Measurements from ENCODE around the gene CARS2. TPM values are rescaled to one million over a fixed set of nuclear protein-coding genes. Genes with fewer than 3 reads are reported as not detected.

Gene CARS2
- total and polyA plus RNA-seq, 2 of the 8 experiments (the other 6 are each of a cell fraction or from before 2014, with no cell fraction given): 47.7 to 55.9 TPM

DNA sequence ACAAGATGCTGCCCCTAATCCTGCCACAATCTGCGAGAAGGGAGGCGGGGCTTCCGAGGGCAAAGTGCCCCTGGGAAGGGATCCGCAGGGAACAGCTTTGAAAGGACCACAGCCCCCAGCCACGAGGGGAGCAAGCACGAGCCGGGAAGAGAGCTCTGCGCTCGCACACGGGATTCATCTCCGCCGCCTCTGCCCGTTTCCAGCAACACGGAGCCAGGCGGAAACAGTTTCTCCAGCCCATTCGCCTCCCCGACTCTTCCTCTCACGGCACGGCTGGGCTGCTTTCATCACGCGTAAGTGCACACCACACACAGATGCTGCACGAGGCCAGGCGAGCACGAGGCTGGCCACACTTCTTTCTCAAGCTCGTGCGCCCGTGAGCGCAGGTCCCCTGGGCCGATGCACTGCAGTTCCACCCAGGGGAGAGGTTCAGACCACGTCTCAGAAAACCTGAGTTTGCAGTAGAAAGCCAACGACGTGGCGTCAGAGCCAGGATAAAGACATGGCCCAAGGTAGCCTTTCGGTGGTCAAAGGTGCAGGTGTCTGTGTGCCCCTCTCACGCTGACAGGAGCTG is 57.0 kb downstream of the CARS2 start (continued):
- TF ChIP-seq, protein P1, sequence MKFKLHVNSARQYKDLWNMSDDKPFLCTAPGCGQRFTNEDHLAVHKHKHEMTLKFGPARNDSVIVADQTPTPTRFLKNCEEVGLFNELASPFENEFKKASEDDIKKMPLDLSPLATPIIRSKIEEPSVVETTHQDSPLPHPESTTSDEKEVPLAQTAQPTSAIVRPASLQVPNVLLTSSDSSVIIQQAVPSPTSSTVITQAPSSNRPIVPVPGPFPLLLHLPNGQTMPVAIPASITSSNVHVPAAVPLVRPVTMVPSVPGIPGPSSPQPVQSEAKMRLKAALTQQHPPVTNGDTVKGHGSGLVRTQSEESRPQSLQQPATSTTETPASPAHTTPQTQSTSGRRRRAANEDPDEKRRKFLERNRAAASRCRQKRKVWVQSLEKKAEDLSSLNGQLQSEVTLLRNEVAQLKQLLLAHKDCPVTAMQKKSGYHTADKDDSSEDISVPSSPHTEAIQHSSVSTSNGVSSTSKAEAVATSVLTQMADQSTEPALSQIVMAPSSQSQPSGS (IDR thresholded peaks at IDR 0.05; ENCODE audit: low read length): no peak
- TF ChIP-seq NRF1 (IDR thresholded peaks at IDR 0.05; ENCODE audit: low read depth, low read length) (no peak), CTBP2 (IDR thresholded peaks at IDR 0.05; ENCODE audit: borderline replicate concordance, insufficient read depth, insufficient read length, low read length) (no peak), CBX8 (IDR thresholded peaks at IDR 0.05; ENCODE audit: borderline replicate concordance, low read depth, low read length) (no peak)
- TF ChIP-seq, protein P2, sequence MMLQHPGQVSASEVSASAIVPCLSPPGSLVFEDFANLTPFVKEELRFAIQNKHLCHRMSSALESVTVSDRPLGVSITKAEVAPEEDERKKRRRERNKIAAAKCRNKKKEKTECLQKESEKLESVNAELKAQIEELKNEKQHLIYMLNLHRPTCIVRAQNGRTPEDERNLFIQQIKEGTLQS (IDR thresholded peaks at IDR 0.05; ENCODE audit: insufficient read depth, low read depth, low read length): no peak

Data from H1 (cell line).